ENCODE measurements around the gene PIEZO2. TPM values are rescaled to one million over a fixed set of nuclear protein-coding genes. Genes with fewer than 3 reads are reported as not detected.

PIEZO2 gene
- total RNA-seq, 1 experiment from 2014 or later: 0.11 TPM

DNA sequence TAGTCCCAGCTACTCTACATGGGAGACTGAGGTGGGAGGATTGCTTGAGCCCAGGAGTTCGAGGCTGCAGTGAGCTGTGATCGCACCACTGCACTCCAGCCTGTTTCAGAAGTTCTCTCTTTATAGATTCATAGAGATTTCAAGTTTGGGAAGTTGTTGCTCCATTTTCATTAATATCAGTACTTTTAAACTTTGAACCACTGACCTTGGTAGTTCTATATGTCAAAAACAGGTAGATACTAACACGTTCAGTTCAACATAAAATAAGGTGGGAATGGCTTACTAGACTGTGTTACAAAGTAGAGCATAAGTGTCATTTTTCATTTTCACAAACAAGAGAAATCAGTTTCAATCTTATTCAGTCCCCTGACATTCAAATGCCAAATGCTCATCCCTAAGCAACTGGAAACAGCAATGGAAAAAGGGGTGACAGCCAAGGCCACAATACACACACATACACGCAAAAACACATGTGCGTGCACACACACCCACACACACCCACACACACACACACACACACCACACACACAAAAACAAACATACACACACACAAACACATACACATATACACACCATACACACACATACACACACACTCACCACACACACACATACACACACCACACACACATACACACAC, 71.7 kb downstream of the PIEZO2 start:
- H3K9me3 Mint-ChIP-seq (ENCODE audit: unreplicated experiment): no peaks in the 10 kb centered on the region
- intact Hi-C loops (cut with micrococcal nuclease; ENCODE audit: unreplicated experiment): no loop called here
- no peak overlapping the region for H3K4me3 Mint-ChIP-seq (ENCODE audit: unreplicated experiment)
- Histone ChIP-seq H3K9me3 (no peaks in the 10 kb centered on the region), H3K27me3 (replicated peaks; ENCODE audit: control insufficient read depth, insufficient read depth, low read length) (no peaks in the 10 kb centered on the region; the same call in 1 of the 2 replicates), H3K4me1 (no peaks in the 10 kb centered on the region), H3K4me3 (ENCODE audit: low read depth, low read length) (no peak overlapping the region), H3K36me3 (ENCODE audit: control insufficient read depth, insufficient read depth, low read length) (no peaks in the 10 kb centered on the region)
- BruUV-seq (replicated peaks): no TSS peak
- no peaks in the 10 kb centered on the region for H3K36me3 Mint-ChIP-seq (ENCODE audit: insufficient read depth, unreplicated experiment)
- no peaks in the 10 kb centered on the region for H3K4me1 Mint-ChIP-seq (ENCODE audit: low read depth, unreplicated experiment)
- TF ChIP-seq, protein P1, sequence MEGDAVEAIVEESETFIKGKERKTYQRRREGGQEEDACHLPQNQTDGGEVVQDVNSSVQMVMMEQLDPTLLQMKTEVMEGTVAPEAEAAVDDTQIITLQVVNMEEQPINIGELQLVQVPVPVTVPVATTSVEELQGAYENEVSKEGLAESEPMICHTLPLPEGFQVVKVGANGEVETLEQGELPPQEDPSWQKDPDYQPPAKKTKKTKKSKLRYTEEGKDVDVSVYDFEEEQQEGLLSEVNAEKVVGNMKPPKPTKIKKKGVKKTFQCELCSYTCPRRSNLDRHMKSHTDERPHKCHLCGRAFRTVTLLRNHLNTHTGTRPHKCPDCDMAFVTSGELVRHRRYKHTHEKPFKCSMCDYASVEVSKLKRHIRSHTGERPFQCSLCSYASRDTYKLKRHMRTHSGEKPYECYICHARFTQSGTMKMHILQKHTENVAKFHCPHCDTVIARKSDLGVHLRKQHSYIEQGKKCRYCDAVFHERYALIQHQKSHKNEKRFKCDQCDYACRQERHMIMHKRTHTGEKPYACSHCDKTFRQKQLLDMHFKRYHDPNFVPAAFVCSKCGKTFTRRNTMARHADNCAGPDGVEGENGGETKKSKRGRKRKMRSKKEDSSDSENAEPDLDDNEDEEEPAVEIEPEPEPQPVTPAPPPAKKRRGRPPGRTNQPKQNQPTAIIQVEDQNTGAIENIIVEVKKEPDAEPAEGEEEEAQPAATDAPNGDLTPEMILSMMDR (IDR thresholded peaks at IDR 0.05; ENCODE audit: insufficient read depth in 1 of 2, low read depth in 1 of 2, low read length in 1 of 2, severe bottlenecking in 1 of 2, unreplicated experiment in 1 of 2): no peak
- POLR2A ChIA-PET: no interaction called here
- no peak overlapping the region for H3K27ac Mint-ChIP-seq (ENCODE audit: unreplicated experiment)
- DNase-seq: no peak
- no peaks in the 10 kb centered on the region for H3K27me3 Mint-ChIP-seq (ENCODE audit: insufficient read depth, unreplicated experiment)
- CTCF ChIA-PET: no interaction called here

DNA sequence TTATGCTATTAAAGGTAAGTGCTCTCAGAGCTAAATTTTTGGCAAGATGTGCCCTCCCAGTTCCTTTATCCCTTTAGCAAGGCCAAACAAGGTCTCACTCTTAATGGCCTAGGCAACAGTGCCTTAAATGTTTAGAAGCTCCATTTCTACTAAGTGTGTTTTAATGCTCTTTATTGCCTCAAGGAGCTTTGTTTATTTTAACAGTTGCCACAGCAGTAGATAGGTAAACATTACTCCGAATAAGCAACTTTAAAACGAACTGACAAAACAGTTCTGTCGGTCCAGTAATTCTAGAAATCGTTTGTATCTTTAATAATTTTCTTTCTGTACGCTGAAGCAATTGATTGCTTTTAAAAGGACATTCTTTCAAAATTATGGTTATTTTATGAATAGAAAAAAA, 74.5 kb downstream of the PIEZO2 start:
- H3K4me3 Mint-ChIP-seq (ENCODE audit: unreplicated experiment): no peak overlapping the region
- TF ChIP-seq, protein P1 (IDR thresholded peaks at IDR 0.05; ENCODE audit: insufficient read depth in 1 of 2, low read depth in 1 of 2, low read length in 1 of 2, severe bottlenecking in 1 of 2, unreplicated experiment in 1 of 2): no peak
- no TSS peak for BruUV-seq (replicated peaks)
- ChIA-PET POLR2A (no interaction called here), CTCF (no interaction called here)
- no peak overlapping the region for H3K27ac Mint-ChIP-seq (ENCODE audit: unreplicated experiment)
- H3K36me3 Mint-ChIP-seq (ENCODE audit: insufficient read depth, unreplicated experiment): no peaks in the 10 kb centered on the region
- Histone ChIP-seq H3K36me3 (ENCODE audit: control insufficient read depth, insufficient read depth, low read length) (no peaks in the 10 kb centered on the region), H3K4me3 (ENCODE audit: low read depth, low read length) (no peak overlapping the region), H3K4me1 (no peaks in the 10 kb centered on the region), H3K27me3 (replicated peaks; ENCODE audit: control insufficient read depth, insufficient read depth, low read length) (no peaks in the 10 kb centered on the region; the same call in 1 of the 2 replicates), H3K9me3 (no peaks in the 10 kb centered on the region)
- no peaks in the 10 kb centered on the region for H3K27me3 Mint-ChIP-seq (ENCODE audit: insufficient read depth, unreplicated experiment)
- H3K4me1 Mint-ChIP-seq (ENCODE audit: low read depth, unreplicated experiment): peaks cover 6% of the 10 kb centered on the region
- no peaks in the 10 kb centered on the region for H3K9me3 Mint-ChIP-seq (ENCODE audit: unreplicated experiment)
- intact Hi-C loops (cut with micrococcal nuclease; ENCODE audit: unreplicated experiment): no loop called here
- no peak for DNase-seq

GRCh38 chr18:11073971-11074370, 75.4 kb downstream of the PIEZO2 start:
- no peak overlapping the region for H3K4me3 ChIP-seq (ENCODE audit: low read depth, low read length)
- Mint-ChIP-seq H3K4me3 (ENCODE audit: unreplicated experiment) (no peak overlapping the region), H3K36me3 (ENCODE audit: insufficient read depth, unreplicated experiment) (no peaks in the 10 kb centered on the region), H3K4me1 (ENCODE audit: low read depth, unreplicated experiment) (peaks cover 6% of the 10 kb centered on the region), H3K27me3 (ENCODE audit: insufficient read depth, unreplicated experiment) (no peaks in the 10 kb centered on the region), H3K9me3 (ENCODE audit: unreplicated experiment) (no peaks in the 10 kb centered on the region), H3K27ac (ENCODE audit: unreplicated experiment) (no peak overlapping the region)
- POLR2A ChIA-PET: no interaction called here
- intact Hi-C loops (cut with micrococcal nuclease; ENCODE audit: unreplicated experiment): no loop called here
- CTCF ChIA-PET: no interaction called here
- no peaks in the 10 kb centered on the region for H3K27me3 ChIP-seq (replicated peaks; ENCODE audit: control insufficient read depth, insufficient read depth, low read length)
- TF ChIP-seq, protein P1 (IDR thresholded peaks at IDR 0.05; ENCODE audit: insufficient read depth in 1 of 2, low read depth in 1 of 2, low read length in 1 of 2, severe bottlenecking in 1 of 2, unreplicated experiment in 1 of 2): no peak
- H3K36me3 ChIP-seq (ENCODE audit: control insufficient read depth, insufficient read depth, low read length): no peaks in the 10 kb centered on the region
- no peaks in the 10 kb centered on the region for H3K4me1 ChIP-seq
- DNase-seq: no peak
- BruUV-seq (replicated peaks): no TSS peak
- no peaks in the 10 kb centered on the region for H3K9me3 ChIP-seq
